Measurements from ENCODE around the gene MCAT.
"Not testable (repeated sequence)": the region's sequence is repeated elsewhere in the genome, so short reads cannot be mapped to it uniquely, and the experiment has no call there.

The MCAT gene

DNA sequence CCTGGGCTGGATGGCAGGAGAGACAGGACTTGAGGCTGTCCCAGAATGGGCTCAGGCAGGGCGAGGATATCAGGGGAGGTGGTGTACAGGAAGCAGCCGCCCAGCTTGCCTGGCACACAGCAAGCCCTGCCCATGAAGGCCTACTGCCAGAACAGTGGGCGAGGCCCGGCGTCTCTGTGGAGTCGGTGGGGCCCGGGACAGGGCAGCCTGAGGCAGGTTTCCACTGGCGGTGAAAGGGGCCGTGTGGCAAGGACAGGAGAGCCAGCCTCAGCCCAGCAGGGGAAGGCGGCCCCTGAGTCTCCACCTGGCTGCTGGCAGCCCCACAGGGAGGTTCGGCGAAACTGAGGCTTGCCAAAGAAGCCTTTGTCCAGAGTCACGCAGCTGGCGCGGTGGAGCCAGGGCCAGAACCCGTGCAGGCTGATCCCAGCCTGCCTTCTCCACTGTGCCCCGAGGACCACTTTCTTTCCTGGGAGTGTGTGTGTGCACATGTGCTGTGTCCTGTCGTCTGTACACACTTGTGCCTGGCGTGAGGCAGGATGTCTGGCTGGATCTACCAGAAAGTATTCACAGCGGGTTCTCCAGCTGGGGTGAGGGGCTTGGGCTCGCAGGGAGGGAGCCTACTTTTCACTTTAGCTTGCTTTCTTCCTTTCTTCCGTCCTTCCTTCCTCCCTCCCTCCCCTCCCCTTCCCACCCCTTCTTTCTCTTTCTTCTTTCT is 9.3 kb upstream of the MCAT start:
- DNase-seq: peak; percentile 36

DNA sequence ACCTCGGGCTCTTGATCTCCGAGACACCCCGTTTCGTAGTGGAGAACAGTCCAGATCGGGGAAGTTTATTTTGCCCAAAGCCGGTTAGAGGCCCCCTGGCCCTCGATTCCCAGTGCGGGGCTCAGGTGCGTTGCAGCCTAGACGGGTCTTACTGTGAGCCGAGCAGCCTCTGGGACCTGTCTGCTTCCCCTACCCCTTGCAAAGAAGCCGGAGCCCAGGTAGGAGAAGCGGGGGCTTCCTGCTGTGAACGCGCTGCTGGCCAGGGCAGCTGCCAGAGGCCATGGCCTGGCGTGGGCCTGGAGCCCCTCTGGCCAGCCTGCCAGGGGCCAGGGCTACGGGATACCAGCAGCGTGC is 8.8 kb upstream of the MCAT start:
- DNase-seq: no peak

- peak; percentile 43 for DNase-seq
These were observed 8.2 kb upstream of the MCAT start, which contains the start of gene TSPO for GRCh38 chr22:43151251-43152002. TSS of gene TSPO (plus strand) at chr22:43151559. CDS start at chr22:43159239, 7,680 bp downstream.

DNA sequence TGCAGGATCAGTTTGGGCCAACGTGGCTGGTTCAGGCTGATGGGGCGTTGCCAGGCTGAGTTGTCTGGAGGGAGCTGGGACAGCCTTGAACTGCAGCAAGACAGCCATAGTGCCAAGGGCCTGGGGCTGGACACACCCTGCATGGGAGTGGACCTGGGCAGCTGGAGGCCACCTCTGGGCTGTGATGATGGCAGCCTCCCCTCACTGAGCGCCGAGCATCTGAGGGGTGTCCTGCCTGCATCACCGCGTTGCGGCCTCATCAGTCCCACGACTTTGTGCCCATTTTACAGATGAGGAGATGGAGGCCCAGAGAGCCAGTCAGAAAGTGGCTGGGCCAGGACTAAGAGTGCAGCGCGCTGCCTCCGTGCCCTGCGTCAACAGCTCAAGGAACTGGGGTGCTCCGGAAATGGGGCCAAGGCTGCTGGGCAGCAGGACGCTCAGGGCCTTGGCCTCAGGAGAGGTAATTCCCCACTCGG is 7.6 kb upstream of the MCAT start:
- DNase-seq: no peak

GRCh38 chr22:43148581-43148980 is 5.4 kb upstream of the MCAT start:
- DNase-seq: no peak

- DNase-seq: peak; percentile 12
These were observed 4.6 kb upstream of the MCAT start for GRCh38 chr22:43147821-43148220.

GRCh38 chr22:43146332-43146731 is 3.1 kb upstream of the MCAT start:
- not testable (repeated sequence) for DNase-seq

GRCh38 chr22:43145371-43145770 is 2.2 kb upstream of the MCAT start:
- DNase-seq: not testable (repeated sequence)

DNA sequence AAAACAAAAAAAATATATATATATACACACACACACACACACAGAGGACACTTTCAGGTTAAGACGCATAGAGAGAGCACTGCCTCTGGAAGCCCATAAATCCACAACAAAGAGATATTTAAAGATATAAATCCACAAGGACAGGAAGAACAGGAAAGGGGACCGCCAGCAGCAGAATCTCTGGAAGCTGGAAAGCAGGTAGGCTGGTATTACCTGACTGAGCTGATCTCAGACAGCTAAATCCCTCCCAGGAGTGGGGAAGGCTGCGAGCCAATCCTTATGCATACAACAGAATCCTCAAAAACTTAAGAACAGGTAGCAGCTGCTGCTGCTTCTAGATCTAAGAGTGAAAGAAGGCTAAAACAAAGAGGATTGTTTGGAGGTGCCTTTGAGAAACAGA is 1.8 kb upstream of the MCAT start:
- no peak for DNase-seq

- DNase-seq: no peak
These were observed 6.4 kb downstream of the MCAT start for GRCh38 chr22:43136801-43137200.

- DNase-seq: peak; percentile 20
These were observed 6.9 kb downstream of the MCAT start for GRCh38 chr22:43136255-43136654.

GRCh38 chr22:43135565-43135964 is 7.6 kb downstream of the MCAT start:
- DNase-seq: no peak

- DNase-seq: no peak
These were observed 8.6 kb downstream of the MCAT start for GRCh38 chr22:43134553-43134952.

- DNase-seq: no peak
These were observed 9.8 kb downstream of the MCAT start for GRCh38 chr22:43133401-43133800.

- no peak for DNase-seq
These were observed 11.3 kb downstream of the MCAT start for GRCh38 chr22:43131773-43132501.

GRCh38 chr22:43129426-43130425 is 13.5 kb downstream of the MCAT start:
- peak; percentile 47 for DNase-seq

- DNase-seq: no peak
These were observed 14.2 kb downstream of the MCAT start for GRCh38 chr22:43128928-43129424.

DNA sequence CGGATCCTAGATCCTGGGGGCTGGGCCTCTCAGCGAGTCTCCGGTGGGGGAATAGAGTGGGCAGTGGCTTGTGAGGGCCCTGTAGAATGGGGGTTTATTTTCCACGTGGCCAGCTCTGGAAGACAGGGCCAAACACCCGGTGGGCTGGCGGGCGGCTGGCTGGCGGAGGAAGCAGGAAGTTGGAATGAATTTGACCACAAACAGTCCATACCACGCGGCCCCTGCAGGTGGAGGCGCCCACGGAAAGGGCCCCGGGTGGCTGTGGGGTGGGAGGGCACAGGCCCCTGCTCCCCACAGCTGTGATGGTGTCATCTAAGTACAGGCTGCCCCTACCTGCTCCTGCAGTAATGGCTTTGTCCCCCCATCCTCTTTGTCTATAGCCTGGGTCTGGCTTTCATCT is 15.1 kb downstream of the MCAT start:
- no peak for DNase-seq

- DNase-seq: no peak
These were observed 15.9 kb downstream of the MCAT start for GRCh38 chr22:43127166-43127908.

DNA sequence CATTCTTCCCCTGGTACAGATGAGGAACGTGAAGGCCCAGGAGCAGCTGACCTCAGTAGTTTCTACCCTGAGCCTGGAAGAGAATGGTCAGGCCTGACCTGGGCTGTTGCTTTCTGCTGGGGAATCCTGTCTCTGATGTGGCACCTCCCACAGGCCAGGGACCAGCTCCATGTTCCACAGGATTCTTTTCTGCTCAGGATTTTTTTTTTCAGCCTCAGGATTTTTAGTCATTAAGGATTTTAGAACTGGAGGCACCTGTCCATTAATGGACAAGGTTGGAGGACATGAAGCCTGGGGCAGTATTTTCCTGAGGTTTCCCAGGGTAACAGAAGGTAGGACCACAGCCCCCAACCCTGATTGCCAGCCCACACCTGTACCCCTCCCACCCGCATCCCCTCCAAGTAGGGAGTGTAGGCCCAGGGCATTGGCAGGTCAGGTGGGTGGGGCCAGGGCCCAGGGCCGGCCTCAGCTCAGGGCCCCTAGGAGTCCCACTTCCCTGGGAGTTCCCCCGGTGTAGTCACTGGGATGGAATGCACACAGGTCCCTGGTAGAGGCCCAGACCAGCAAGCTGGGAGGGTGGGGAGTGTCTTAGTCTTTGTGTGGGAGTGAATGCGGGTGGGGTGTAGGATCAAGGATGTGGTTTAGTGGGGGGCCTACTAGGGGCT is 16.6 kb downstream of the MCAT start:
- DNase-seq: no peak

DNA sequence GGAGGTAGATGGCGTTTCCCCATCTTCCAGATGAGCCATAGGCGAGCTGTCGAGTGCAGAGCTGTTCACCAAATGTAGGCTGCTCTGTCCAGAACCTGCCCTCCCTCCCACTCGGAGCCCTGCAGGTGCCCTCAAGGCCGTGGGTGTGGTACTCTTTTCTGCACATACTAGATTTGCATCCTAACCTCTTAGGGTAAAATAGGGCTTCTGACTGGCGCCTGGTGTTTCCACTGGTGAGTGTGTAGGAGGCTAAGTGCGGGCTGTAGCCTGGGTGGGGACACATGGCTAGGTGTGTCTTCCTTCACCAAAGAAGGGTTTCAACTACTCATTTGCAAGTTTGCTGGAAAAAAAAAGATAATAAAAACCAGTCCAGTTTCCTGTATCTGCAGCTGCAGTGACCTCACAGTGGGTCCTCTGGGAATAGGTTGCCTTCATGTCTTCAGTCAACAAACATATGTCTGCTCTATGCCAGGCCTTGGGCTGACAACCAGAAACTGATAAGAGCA is 24.2 kb downstream of the MCAT start:
- no peak for DNase-seq
